GDM1 (cell line): ENCODE measurements around the gene SLC25A28.

Source experiments
- DNase-seq: peaks from one replicate; lab custom pipeline; 2025; lab: John Stamatoyannopoulos, UW

The SLC25A28 gene

GRCh38 chr10:99583687-99584086 lies 36.6 kb downstream of the SLC25A28 start:
- DNase-seq: no peak

DNA sequence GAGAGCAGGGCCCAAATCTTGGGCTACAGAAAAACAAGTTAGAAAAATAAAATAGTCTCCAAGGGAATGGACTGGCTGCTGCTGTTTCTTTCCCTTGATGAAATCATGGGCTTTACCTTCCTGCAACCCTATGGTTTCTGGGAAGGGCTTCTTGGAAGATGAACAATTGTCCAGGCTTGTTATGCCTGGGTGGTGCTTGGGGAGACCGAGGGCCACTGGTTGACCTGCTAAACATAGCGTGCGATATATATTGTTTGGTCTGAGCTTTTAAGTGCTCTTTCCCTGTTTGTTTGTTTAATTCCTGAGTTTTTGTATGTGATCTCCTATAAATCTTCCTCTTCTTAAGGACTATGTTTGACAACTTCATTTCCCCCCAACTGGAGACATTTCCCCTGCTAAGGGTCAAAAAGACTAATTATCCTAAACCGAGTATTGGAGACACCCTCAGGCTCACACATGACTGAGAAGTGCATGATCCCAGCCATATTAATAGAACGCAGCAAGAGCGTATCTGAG lies 37.9 kb downstream of the SLC25A28 start:
- no peak for DNase-seq

- DNase-seq: no peak
Observed at GRCh38 chr10:99579971-99580370, 40.3 kb downstream of the SLC25A28 start.

DNA sequence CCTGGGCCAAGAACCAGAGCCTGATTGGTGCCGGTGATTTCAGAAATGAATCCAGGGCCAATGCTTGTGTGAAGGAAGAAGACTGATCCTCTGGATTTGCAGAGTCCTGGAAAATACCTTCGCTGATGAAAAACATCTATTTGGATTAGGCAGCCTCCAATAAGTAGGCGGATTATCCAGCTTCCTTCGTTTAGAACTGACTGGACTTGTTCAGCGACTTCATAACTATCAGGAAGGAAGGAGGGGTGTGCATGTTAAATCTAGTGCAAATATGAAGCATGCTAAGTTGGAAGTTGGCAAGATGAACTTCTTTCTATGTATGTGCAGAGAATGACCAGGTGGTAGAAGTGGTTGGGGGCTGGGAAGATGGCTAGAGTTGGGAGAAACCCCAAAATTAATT lies 46.4 kb downstream of the SLC25A28 start:
- DNase-seq: no peak

DNA sequence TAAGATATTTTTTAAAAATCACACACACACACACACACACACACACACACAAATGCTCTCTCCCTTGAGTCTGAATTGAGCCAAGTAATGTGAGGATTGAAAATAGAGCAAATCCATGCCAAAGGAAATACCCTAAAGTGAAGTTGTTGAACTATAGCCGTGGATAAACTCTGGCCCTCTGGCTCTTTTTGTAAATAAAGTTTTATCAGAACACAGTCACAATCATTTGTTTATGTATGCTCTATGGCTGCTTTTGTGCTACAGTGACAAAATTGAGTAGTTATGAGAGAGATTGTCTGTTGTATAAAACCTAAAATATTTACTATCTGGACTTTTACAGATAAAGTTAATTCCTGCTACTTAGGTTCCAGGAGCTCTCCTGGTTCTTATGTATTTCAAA lies 48.4 kb downstream of the SLC25A28 start:
- DNase-seq: no peak

DNA sequence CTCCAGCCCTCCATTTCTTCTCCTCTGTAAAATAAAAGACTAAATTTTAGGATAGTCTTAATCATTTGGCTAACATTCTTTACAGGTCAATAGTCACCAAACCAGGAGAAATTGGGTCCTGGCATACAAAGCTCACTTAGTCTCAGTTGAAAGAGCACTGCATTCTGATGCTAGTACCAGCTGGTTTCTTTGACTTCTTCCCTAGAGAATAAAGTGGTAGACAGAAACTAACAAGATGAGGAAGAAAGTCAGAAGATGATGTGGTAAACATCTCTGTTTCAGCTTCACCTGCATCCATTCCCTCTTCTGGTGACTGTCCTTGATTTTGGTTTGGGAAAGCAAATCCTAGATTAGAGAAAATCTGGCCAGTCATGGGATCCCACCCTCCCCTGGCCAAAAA lies 50.3 kb downstream of the SLC25A28 start:
- no peak for DNase-seq

DNA sequence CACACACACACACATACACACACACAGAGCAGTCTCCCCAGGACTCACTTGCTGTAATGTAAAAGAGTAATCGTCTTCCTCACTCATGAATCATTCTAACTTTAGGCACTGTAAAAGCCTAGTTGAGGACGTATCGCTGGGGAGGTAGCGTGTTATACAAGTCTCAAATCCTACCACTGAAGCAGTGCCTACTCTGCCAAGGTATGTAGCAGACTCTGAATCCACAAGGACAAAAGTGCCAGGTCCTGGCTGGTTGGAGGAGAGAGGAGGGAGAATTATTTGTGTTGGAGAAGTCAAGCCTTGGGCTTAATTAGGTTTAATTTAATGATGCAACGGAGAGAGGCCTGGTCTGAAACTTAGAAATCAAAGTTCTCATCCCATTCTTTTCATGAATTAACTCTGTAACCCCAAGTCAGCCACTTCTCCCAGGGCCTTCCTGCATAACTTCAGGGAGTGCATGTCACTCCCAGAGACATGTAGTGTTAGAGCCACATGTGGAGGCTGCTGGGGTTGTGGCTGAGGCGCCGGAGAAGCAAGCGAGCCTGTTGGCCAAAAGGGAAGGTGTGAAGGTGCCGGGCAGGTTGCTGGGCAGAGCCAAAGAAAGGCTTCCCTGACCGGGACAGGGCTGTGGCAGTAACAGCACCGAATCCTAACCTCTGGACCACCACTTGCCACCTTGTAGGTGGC lies 50.8 kb downstream of the SLC25A28 start:
- DNase-seq: no peak

DNA sequence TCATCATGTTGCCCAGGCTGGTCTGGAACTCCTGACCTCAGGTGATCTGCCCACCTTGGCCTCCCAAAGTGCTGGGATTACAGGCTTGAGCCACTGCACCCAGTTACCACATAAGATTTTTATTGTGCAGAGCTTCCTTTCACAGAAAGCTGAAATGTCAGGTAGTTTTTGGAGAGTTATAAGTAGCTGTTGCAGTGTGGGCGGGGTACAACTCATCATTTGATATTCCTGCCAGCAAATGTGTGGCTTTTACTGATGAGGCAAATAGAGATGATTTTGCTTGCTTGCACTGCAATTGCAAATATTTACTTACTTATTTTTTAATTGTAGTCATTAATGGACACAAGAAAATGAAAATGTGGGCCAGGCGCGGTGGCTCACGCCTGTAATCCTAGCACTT lies 55.1 kb downstream of the SLC25A28 start:
- DNase-seq: no peak

DNA sequence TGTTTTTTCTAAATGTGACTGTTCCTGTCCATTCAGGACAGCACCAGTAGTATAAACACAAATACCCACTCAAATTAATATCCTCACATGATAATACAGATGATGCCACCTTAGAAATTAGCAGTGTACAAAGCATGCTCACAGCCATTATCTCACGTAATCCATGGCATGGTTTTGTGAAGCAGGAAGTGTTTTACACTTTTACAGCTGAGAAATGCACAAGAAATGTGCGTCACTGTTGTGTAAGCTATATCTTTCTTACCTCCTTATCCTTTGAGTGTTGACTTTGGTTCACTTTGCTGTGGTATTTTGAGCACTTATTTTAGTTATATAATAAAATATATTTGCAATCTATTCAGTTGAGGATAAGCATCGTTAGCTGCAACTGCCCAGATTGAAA lies 55.9 kb downstream of the SLC25A28 start:
- no peak for DNase-seq

DNA sequence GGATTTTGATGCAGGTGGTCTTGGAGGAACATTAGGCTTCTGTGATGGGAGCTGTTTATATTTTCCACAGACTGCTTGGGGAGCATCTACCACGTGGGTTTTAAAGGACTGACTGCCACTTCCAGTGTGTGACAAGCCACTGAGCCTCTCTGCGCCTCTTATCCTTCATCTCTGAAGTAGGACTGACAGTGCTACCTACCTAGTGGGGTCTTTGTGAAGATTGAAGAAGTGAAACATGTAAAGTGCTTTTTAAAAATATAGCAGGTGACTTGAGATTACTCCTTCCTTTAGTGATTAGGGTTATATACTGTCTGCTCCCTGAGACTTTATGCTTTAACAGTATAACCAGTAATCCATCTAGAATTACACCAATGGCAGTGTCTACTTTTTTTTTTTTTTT lies 57.6 kb downstream of the SLC25A28 start:
- DNase-seq: no peak
